Hepatocyte (in vitro differentiated cells): Measurements from ENCODE around the gene CTBP2.

Source experiments
- CTCF ChIP-seq: fragments of 200-600 bp; sonication (generic); IDR thresholded peaks from 2 replicates; pipeline ENCODE4 v1.5.1; 2016; ENCODE audit warnings: antibody characterized with exemption, mild to moderate bottlenecking; ENCODE audit not compliant: poor library complexity
- EZH2 ChIP-seq: fragments of 200-600 bp; sonication (generic); IDR thresholded peaks from 2 replicates; pipeline ENCODE4 v1.6.1; 2016; ENCODE audit warnings: antibody characterized with exemption, mild to moderate bottlenecking, borderline replicate concordance
- EZH2phosphoT487 ChIP-seq: fragments of 200-600 bp; sonication (generic); IDR thresholded peaks from one replicate; pipeline ENCODE4 v1.6.1; 2018; ENCODE audit warnings: antibody characterized with exemption, mild to moderate bottlenecking, low read depth, moderate library complexity; ENCODE audit not compliant: unreplicated experiment, severe bottlenecking

GRCh38 chr10:125177641-125178640, 17.6 kb upstream of the CTBP2 start:
- TF ChIP-seq CTCF (no peak), EZH2 (no peak), EZH2phosphoT487 (no peak)
